IPS DF 4.7 (cell line): ENCODE results near the gene FAM168A.

Experiments used
- DNase-seq: peaks from one replicate; pipeline ENCODE4 v3.0.0-alpha.2; 2013; ENCODE audit warnings: low spot score; ENCODE audit errors: extremely low read depth

The FAM168A gene

DNA sequence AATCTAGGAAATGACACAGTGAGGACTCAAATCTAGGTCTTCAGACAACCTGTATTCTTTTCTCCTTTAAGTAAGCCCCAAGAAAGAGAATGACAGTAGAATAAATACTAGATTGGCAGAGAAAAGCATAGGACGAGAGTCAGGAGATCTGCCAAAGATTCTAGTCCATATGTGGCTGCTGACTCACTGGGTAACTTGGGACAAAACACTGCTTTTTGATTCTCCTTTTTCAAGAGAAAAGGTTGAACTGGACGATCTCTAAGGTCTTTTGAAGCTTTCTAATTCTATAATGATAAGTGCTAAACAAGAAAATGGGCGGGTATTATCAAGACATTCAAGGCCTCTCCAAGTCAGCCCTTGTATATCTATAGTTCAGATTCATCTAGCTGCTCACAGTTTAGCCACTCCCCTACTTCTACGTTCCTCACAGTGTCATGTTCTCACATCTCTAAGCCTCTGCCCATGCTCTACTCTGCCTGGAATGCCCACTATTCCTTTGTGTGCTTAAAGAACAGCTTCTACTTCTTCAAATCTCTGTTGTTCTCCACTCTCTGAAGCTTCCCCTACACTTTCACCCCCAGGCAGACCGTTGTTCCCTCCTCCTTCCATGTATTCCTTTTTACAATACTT is 168.7 kb downstream of the FAM168A start:
- no peak for DNase-seq

DNA sequence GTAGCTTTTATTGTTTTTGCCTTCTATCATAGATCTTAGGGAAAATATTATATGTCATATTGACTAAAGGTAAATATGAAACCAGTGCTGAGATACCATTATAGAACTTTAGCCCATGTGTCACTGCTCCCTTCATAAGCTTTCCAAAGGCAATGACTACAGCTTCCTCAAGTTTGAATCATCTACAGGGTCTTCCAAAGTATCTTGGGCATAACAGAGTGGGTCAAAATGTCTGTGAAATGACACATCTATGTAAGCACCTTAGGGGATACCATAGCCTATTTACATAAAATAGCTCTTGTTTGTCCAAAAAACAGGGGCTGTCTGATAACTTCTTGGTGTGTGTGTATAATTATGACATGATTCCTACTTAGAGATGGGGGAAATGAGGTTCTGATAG is 169.2 kb downstream of the FAM168A start:
- no peak for DNase-seq

DNA sequence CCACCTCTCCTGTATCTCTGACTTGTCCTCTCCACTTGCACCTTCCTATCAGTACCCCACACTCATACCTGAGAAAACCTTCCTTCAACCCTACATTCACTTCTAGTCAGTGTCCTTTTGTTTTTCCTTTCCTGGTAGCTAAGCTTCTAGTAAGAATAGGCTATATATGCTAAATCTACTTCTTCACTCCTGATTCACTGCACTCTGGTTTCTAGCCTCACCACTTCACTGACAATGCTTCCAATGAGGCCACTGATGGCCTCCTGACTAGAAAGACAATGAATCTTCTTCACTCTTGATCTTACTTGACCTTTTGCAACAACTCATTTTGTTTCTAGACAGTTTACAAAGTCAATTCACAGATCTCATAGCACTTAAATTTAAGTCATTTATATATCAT is 169.7 kb downstream of the FAM168A start:
- DNase-seq = no peak

DNA sequence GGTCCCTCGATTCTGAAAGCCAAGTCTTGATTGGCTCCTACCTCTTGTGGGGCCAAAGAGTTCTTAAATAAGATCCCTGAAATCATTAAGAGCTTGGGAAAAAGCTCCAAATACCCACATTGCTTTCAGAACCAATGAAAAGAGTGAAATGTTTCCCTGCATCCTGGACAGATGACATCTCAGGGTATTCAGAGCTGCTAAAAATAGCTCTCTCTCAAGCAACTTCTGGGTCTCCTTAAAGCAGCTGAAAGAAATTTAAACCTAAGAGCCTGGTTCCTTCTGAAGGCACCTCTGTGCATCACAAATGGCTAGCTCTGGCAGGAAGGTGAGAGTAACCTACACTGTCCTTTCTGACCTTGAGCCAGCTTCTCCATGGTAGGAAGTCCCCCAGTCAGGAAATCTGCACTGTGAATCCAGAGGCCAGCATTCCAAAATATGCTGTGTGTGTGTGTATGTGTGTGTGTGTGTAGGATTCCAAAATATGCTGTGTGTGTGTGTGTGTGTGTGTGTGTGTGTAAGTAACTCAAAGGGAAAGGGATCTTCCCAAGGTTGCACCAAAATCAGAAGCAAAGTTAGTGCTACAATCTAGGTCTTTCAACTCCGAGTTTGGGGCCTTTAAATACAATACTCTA is 171.6 kb downstream of the FAM168A start:
- no peak for DNase-seq

DNA sequence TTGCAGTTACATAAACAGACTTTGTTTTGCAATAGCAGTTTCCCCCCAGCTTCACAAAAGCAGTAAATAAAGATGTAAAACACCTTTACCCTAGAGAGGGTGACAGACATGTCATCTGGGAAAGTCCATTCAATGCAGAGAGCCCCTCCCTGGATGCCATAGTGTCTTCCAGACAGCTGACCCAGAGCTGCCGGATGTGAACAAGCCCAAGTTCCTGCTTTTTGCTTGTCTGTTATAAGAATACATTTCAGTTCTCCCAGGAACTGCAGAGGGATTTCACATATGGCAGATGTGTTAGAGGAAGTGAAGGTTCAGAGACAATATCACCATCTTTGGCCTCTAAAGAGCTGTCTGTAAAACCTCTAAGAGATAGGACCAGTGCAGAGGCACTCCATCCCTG is 172.8 kb downstream of the FAM168A start:
- DNase-seq = no peak

DNA sequence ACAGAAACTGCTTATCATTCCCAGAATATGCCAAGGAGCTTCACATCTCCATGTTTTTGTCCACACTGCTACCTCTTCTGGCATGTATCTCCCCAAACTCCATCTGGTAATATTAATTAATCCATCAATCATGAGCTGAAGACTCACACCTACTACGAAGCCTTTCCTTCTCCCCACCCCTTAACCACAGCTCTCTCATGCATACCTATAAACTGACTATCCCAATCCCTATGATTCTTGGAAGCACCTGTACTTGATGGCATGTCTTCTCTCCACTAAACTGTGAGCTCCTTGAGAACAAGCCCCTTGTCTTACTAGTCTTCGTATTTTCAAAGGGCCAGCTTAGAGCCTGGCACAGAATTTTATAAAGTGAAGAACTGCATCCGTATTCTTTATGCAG is 174.4 kb downstream of the FAM168A start:
- DNase-seq = no peak

DNA sequence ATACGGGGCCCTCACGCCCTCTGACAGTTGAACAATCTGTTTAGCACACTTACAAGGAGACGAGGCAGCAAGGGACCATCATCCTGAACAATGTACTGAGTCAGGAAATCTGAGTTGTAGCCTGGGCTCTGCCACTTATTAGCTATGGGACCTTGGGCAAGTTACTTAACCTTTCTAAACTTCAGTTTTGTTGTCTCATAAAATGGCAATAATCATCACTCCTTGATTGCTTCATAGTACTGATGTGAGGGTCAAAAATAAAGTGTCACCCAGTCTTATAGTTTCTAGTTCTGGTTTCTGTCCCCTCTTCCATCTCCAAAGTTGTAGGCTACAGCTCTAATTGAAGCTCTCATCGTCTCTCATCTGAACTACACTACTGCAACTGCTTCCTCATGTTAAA is 175.0 kb downstream of the FAM168A start:
- DNase-seq = no peak

DNA sequence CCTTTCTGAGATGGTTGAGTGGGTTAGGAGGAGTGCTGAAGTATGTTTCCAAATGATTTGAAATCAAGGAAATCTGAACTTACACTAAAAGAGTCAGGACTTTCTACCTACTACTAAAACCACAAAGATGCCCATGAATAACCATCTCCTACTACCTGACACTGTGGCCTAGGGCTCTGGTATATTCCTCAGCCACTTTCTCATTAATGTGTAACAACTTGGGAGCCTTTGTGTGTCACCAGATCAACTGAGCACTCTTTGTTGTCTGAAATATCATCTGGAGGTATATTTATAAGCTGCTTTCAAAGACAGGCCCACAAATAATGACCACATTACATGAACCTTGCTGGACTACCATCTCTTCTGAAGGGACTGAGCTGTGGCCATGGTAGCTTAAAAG is 177.8 kb downstream of the FAM168A start:
- DNase-seq = no peak

DNA sequence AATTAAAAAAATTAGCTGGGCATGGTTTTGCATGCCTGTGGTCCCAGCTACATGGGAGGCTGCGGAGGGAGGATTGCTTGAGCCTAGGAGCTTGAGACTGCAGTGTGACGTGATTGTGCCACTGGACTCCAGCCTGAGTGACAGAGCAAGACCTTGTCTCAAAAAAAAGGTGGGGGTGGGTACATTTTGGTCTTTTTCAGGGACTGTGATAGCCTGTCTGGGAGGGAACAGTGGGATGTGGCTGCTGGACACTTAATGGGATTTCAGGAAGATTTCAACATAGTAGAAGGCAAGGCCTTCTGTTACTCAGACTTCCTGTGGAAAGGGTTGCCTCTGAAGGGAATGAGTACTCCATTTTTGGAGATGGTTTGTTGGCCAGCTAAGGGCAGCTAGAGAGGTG is 181.1 kb downstream of the FAM168A start:
- DNase-seq = no peak

DNA sequence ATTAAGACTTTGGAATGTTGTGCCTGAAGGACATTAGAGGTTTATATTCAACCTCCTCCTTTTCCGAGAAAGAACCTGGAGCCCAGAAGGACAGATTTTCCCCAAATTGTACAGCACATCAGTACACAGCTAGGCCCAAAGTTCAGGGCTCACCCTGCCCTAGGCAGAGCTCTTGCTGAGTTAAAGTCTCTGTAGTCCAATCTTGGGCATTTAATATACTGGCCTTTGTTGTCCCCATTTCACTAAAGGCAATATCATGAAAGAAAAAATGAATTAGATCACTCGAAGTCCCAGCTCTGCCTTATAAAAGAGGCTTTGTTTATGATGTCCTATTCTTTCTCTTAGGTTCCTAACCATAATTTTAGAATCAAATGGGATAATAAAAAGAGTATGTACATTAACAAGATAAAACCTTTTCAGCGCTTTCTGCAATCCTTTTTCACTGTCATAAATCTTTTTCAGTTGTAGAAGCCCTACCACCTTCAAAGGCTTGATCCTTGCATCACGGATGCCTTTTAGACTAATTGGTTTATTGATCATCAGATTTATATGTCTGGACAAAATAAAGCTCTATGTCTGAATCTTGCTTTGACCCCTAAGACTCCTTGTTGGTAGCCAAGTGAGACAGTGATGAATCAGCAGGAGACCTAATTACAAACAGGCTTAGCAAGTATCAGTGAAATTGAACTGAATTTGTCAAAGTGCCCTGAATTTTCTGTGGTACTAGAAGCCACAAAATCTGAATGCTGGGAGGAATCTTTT is 181.9 kb downstream of the FAM168A start:
- DNase-seq = no peak

DNA sequence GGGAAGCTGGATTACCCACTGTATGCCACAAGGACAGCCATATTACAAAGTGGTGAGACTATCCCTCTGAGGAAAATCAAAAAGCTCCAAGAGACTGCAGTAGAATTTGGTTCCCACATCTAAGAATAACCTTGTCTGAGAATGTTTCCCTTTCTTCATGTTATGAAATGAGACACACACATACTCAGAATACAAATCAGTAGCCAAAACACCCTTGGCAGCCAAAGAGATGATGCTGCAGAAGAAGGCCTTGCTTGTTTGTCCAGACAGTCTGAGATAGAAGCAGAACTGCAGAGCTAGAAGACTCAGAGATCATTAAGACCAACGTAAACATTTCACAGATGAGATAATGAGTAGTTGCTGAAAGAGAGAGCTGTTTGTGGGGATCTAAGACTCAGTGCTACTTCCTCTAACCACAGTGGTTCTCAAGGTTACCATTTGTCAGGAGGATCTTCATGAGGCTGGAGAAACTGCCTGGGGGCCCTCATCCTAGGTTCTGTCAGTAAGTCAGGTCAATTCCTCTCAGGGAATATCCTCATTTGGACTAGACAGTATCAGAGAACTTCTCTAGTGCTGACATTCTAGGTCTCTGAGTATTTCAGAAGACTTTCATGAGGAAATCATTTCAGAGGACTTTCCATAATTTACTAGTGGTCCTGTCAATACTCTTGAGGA is 182.8 kb downstream of the FAM168A start:
- no peak for DNase-seq

DNA sequence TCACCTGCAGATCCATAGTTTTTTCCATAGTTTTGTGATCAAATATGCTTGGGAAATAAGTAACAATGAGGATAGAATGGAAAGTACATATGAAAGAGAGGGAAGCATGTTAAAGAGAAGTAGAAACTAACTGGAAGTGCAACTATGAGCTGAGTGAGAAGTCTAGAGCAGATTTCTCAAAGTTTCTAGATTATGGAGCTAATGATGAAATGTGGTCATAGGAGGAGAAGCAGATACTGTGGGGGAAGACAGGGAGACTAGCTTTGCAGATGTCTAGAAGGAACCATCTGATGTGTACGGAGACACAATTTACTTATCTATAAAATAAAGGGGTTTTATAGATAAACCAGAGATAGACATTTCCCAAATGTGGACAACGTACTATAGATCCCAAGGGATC is 184.7 kb downstream of the FAM168A start:
- no peak for DNase-seq

DNA sequence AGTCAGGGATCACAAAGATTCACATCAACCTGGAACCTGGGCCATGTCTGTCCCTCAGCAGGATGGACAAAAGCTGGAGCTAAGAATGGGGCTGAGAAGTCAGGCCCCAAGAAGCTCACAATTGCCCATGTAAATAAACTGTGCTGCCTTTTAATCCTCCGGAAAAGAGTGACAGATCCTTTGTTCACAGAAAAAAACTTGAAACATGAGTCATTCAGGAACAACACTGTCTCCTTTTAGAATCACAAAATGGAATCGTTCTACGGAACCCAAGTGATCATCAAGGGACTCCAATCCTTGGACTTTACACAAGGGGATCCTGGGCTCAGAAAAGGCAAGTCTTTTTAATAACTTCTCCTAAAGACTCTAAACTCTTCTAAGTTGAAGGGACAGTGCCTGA is 185.6 kb downstream of the FAM168A start:
- no peak for DNase-seq

DNA sequence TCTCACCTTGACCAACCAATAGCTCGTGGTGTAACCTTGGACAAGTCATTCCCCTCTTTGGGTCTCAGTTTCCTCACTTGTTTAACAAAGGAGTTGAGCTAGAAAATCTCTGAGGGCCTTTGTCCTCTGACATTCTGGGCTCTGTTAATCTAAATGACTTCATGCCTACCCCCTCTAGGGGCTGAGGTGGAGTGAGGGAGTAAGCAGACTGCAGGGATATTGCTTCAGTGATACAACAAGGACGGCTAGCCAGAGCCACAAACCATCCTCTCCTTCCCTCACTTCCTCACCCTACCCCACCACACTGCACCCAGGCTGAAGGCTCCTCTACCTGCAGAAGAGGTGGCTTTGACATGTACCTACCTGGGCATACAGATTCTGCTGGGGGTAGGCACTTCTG is 186.9 kb downstream of the FAM168A start:
- DNase-seq = no peak

DNA sequence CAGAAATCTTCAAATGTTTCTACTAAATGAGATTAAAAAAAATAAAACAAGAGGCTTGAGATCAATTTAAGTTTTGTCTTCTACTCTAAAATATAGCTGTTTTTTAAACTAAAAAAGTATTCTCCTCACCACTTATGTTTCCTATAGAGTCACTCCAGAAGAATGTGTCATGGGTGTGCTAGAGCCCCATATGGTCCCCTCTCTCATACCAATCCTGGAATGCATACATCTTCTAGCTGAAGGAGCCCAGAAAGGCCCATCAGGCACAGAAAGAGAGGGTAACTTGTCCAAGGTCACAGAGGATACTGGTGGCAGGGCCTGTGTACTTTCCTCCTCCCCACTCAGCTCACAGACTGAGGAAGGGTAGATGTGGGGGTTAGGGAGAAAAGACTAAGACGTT is 187.3 kb downstream of the FAM168A start:
- DNase-seq = no peak

DNA sequence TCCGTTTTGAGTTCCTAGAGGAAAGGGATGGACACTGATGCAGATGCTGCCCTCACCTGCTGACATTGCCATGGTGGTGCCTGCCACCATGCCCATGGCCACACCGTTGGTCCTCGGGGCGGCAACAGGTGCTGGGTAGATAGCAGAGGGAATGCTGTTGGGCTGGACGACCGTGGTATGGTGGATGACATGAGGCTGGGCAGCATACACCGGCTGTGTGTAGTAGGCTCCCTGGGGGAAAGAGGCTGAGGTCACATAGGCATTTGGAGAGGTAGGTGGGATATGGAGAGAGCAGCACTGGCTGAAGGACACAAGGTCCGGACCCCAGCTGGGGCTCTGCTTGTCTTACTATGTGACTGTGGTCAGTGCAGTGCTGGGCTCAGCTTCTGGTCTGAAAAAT is 188.5 kb downstream of the FAM168A start:
- DNase-seq = no peak

DNA sequence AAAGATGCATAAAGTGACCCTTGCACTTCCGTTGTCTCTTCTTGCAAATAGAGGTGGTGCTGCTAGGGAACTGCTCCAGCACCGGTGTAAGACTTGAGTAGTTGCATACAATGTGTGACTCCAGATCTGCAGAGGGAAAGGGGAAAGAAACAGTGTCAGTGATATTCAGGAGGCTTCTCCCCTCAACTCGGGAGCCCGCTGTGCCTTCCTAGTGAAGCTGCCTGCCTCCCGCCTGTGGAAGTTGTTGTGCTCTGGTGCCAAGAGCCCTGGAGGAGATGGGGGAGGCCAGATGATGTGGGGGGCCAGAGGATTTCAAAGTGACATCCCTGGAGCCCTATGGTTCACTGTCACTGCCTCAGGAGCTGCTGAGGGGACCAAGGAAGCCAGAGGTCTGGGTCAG is 191.3 kb downstream of the FAM168A start:
- no peak for DNase-seq

DNA sequence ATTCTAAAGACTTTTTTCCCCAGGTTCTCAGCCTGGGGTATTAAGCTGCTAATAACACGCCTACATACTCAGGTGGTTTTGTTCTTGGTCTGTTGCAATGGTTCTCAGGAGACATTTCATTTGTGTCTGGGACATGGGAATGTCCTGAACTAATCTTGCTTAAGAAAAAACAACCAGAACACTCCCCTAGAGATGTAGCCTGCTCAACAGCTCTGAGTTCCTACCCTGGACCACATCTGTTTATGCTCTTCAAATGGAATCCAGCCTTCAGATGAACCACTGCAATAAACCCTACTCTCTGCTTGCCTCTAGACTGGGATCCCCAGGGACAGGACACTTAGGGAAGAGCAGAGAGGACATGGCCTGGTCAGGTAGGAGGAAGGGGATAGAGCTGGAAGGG is 191.8 kb downstream of the FAM168A start:
- DNase-seq = no peak

DNA sequence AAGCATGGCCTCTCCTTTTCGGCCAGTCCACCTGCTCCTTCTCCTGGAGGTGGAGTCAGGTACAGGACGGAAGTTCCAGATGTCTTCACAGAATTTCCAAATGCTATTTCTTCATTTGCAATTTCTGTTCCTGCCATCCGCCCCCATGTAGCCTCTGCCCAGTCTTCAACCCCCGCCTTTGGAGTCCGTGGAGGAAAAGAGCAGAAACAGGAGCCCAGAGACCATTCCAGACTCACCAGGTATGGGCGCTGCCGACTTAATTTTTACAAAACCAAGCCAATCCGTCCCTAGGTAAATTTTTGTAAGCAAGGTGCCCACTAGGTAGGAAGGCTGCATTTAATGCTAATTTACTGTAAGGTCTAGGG is 192.8 kb downstream of the FAM168A start:
- DNase-seq = no peak

DNA sequence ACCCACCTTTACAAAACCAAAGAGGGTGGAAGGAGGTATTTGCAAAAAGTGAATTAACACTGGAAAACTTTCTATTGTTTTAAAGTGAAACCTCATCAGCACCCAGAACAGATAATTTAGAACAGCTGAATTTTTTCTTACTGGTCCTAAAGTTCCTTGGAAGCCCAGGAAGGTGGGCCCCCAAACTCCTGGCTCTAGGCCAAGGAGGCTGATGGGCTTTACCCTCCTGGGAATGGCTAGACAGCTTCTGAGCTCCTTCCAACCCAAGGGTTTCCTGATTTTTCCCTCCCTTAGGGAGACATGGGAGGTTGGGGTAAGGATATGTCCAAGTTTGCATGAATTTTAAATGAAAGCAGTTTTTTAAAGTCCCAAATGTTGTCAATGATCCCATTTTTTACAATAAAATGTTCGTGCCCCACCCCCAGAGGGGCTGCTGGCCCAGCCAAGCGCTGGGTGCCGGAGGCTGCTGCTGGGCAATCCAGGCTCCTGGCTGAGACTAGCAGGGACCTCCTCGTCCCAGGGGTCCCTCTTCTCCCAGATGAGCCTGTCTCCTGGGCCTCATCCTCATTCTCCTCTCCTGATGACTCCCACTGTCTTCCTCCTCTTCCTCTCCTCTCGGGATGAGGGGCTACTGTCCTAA is 193.3 kb downstream of the FAM168A start:
- DNase-seq = no peak

DNA sequence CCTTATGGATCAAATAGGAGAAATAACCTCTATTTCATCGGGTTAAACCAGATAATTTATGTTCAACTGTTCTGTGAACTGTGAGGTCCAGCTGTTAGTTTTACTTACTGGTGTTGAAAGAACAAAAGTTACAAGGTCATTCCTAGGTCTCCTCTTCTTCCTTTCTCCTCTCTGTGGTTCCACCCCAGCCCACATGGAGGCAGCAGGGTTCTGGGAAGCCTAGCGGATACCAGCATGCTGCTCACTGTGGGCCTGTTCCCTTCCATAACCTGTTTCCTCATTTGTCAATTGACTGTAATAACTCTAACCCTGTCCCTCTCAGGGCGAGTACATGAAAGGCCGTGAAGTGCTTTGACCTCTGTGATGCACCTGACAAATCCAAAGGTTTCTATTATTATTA is 193.9 kb downstream of the FAM168A start:
- DNase-seq = peak; percentile 22

DNA sequence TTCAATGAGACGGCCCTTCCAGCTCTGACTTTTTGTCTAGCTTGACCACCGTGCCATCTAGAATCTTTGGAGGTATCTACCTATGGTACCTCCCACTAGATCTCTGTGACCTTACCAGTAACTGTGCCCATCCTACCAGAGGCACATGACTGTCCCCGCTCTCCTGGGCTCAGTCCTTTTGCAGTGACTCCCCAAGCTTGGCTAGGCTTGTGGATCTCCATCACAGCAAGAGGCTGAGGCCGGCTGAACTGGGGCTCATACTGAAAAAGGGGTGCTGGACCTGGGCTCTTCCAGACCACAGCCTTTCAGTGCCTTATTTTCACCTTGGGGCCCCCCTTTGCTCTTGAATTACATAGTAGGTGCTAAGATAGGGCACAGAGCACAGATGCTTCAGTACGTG is 194.4 kb downstream of the FAM168A start:
- no peak for DNase-seq
